Lower leg skin (tissue), 4 donors: ENCODE measurements around the gene ARHGAP5. TPM values are rescaled to one million over a fixed set of nuclear protein-coding genes. Genes with fewer than 3 reads are reported as not detected.

Experiments used
- DNase-seq, 2 donors: peaks; one replicate each; pipeline ENCODE4 v3.0.0-alpha.2; 2019; ENCODE audit warnings: low spot score in 2 of 2
- H3K4me3 ChIP-seq: fragments of 200-600 bp; sonication (generic); 2 replicates; pipeline ENCODE4 v1.5.1; 2017; ENCODE audit warnings: mild to moderate bottlenecking, low read depth; ENCODE audit not compliant: poor library complexity, severe bottlenecking
- CTCF ChIP-seq, 3 donors: fragments of 450-650 bp; IDR thresholded peaks; one replicate each; pipeline ENCODE4 v1.5.1; 2016; ENCODE audit warnings: antibody characterized with exemption in 3 of 3, mild to moderate bottlenecking in 3 of 3, moderate library complexity in 2 of 3
- POLR2A ChIP-seq, 2 donors: fragments of 450-650 bp; IDR thresholded peaks; one replicate each; pipeline ENCODE4 v1.6.1; 2016 to 2017; ENCODE audit warnings: antibody characterized with exemption in 2 of 2, mild to moderate bottlenecking in 1 of 2, moderate library complexity in 1 of 2
- WGBS, 2 donors: methylation state at CpG; one replicate each; pipeline ENCODE4 v1.1.5; 2018; 5-methylcytosine and 5-hydroxymethylcytosine counted together
- intact Hi-C: fragments of 100-400 bp; cut with DNase I; formaldehyde crosslinking; loops from one replicate; pipeline ENCODE4 v1.15.0; 2023; ENCODE audit warnings: low total_unique reads
- total RNA-seq, 4 donors: library from RNA; depleted of rRNA; stranded (reverse); fragments of >200 nt; gene quantifications; one replicate each; pipeline ENCODE4 v1.1.0, GENCODE V29; 2016

The ARHGAP5 gene
- total RNA-seq, 4 donors from 2014 or later = 86.4 to 97.5 (median 95.2) TPM

- WGBS, 2 donors = 47 to 97% methylated on average over 2 of the region's 2 CpGs
- no peak for DNase-seq
- intact Hi-C loops = no loop called here
- no peak for TF ChIP-seq CTCF (IDR thresholded peaks at IDR 0.05)
- no peak for TF ChIP-seq POLR2A (IDR thresholded peaks at IDR 0.05)
- no peak overlapping the region for H3K4me3 ChIP-seq
Observed at GRCh38 chr14:32055175-32055574, 21.9 kb upstream of the ARHGAP5 start.

- no peak overlapping the region for H3K4me3 ChIP-seq
- intact Hi-C loops = no loop called here
- WGBS, 2 donors = 83 to 88% methylated on average over 2 of the region's 2 CpGs
- no peak for DNase-seq
- TF ChIP-seq CTCF (IDR thresholded peaks at IDR 0.05) (no peak), POLR2A (IDR thresholded peaks at IDR 0.05) (no peak)
Observed at GRCh38 chr14:32059702-32060101, 17.4 kb upstream of the ARHGAP5 start.

- intact Hi-C loops = no loop called here
- TF ChIP-seq CTCF (IDR thresholded peaks at IDR 0.05) (no peak), POLR2A (IDR thresholded peaks at IDR 0.05) (no peak)
- DNase-seq = no peak
- no peak overlapping the region for H3K4me3 ChIP-seq
- 83 to 85% methylated on average over 4 of the region's 4 CpGs for WGBS, 2 donors
Observed at GRCh38 chr14:32064931-32065330, 12.2 kb upstream of the ARHGAP5 start.

GRCh38 chr14:32068708-32069107 lies 8.4 kb upstream of the ARHGAP5 start:
- H3K4me3 ChIP-seq = no peak overlapping the region
- no peak for DNase-seq
- 79 to 86% methylated on average over 2 of the region's 2 CpGs for WGBS, 2 donors
- TF ChIP-seq CTCF (IDR thresholded peaks at IDR 0.05) (no peak), POLR2A (IDR thresholded peaks at IDR 0.05) (no peak)
- intact Hi-C loops = no loop called here

GRCh38 chr14:32070282-32070681 lies 6.8 kb upstream of the ARHGAP5 start:
- no peak overlapping the region for H3K4me3 ChIP-seq
- WGBS, 2 donors = 93 to 96% methylated on average over 3 of the region's 3 CpGs
- no peak for TF ChIP-seq POLR2A (IDR thresholded peaks at IDR 0.05)
- no peak for TF ChIP-seq CTCF (IDR thresholded peaks at IDR 0.05)
- no peak for DNase-seq
- intact Hi-C loops = loop anchor here (5.0 kb wide), 1 partner anchor 182 kb away; no protein-coding TSS in a partner anchor

- DNase-seq = no peak
- no peak overlapping the region for H3K4me3 ChIP-seq
- WGBS, 2 donors = 83 to 93% methylated on average over 1 of the region's 1 CpG
- intact Hi-C loops = loop anchor here (5.0 kb wide), 1 partner anchor 180 kb away; no protein-coding TSS in a partner anchor
- TF ChIP-seq POLR2A (IDR thresholded peaks at IDR 0.05) (no peak), CTCF (IDR thresholded peaks at IDR 0.05) (no peak)
Observed at GRCh38 chr14:32072676-32073075, 4.4 kb upstream of the ARHGAP5 start.
